Measurements from ENCODE around the gene PHACTR3.

Gene PHACTR3

GRCh38 chr20:59567585-59568508 lies 36.5 kb upstream of the PHACTR3 start:
- H3K14ac ChIP-seq (ENCODE audit: low read length in 2 of 2), result no peak overlapping the region
- H3K27ac ChIP-seq (ENCODE audit: low read length, poor library complexity, severe bottlenecking), result no peak overlapping the region
- no peak overlapping the region for H2BK120ac ChIP-seq (ENCODE audit: low read depth, low read length)
- no peak overlapping the region for H4K91ac ChIP-seq (ENCODE audit: low read length)
- H3K23ac ChIP-seq (ENCODE audit: low read length in 2 of 2), result no peak overlapping the region
- no peak overlapping the region for H3K18ac ChIP-seq (ENCODE audit: low read depth in 1 of 2, low read length in 2 of 2)
- no peak overlapping the region for H3K4ac ChIP-seq (ENCODE audit: low read depth in 1 of 2, low read length in 2 of 2)
- peaks cover 0 to 87% of the 10 kb centered on the region in 2 experiments for H3K27me3 ChIP-seq (ENCODE audit: control insufficient read depth in 1 of 2, insufficient read depth in 1 of 2, low read length in 2 of 2)
- WGBS, result 72% methylated on average over 19 of the region's 19 CpGs
- no peak overlapping the region for H2BK12ac ChIP-seq (ENCODE audit: low read length in 2 of 2)
- no peak overlapping the region for H3K4me3 ChIP-seq (ENCODE audit: insufficient read depth in 1 of 2, low read depth in 1 of 2, low read length in 2 of 2)
- H2AFZ ChIP-seq (ENCODE audit: low read depth, low read length), result no peak overlapping the region
- H2BK5ac ChIP-seq (ENCODE audit: low read depth, low read length, poor library complexity, severe bottlenecking), result no peak overlapping the region
- H3K9ac ChIP-seq (ENCODE audit: low read length), result no peak overlapping the region
- H3K36me3 ChIP-seq (ENCODE audit: control insufficient read depth in 1 of 2, insufficient read depth in 2 of 2, low read depth in 1 of 2, low read length in 2 of 2), result no peaks in the 10 kb centered on the region
- no peak overlapping the region for H2AK5ac ChIP-seq (ENCODE audit: low read length, severe bottlenecking)
- no peak overlapping the region for H4K8ac ChIP-seq (ENCODE audit: low read length)
- no peak overlapping the region for H2BK15ac ChIP-seq (ENCODE audit: low read depth, poor library complexity, severe bottlenecking)
- H3K4me2 ChIP-seq (ENCODE audit: low read length, poor library complexity, severe bottlenecking), result no peak overlapping the region
- no peaks in the 10 kb centered on the region for H3K79me1 ChIP-seq (replicated peaks; ENCODE audit: low read length, poor library complexity, severe bottlenecking)
- H3K4me1 ChIP-seq (ENCODE audit: control insufficient read depth, insufficient read depth, low read depth, low read length), result no peaks in the 10 kb centered on the region
- no peak for DNase-seq
- H3K9me3 ChIP-seq (ENCODE audit: control insufficient read depth, low read length), result no peaks in the 10 kb centered on the region

GRCh38 chr20:59568509-59569024 lies 35.8 kb upstream of the PHACTR3 start:
- DNase-seq, result no peak
- no peak overlapping the region for H3K4me3 ChIP-seq (ENCODE audit: insufficient read depth in 1 of 2, low read depth in 1 of 2, low read length in 2 of 2)
- H2BK5ac ChIP-seq (ENCODE audit: low read depth, low read length, poor library complexity, severe bottlenecking), result no peak overlapping the region
- no peak overlapping the region for H3K4ac ChIP-seq (ENCODE audit: low read depth in 1 of 2, low read length in 2 of 2)
- H2BK120ac ChIP-seq (ENCODE audit: low read depth, low read length), result no peak overlapping the region
- H3K79me1 ChIP-seq (replicated peaks; ENCODE audit: low read length, poor library complexity, severe bottlenecking), result no peaks in the 10 kb centered on the region
- H2BK12ac ChIP-seq (ENCODE audit: low read length in 2 of 2), result no peak overlapping the region
- H2BK15ac ChIP-seq (ENCODE audit: low read depth, poor library complexity, severe bottlenecking), result no peak overlapping the region
- no peak overlapping the region for H3K27ac ChIP-seq (ENCODE audit: low read length, poor library complexity, severe bottlenecking)
- no peaks in the 10 kb centered on the region for H3K4me1 ChIP-seq (ENCODE audit: control insufficient read depth, insufficient read depth, low read depth, low read length)
- H3K4me2 ChIP-seq (ENCODE audit: low read length, poor library complexity, severe bottlenecking), result no peak overlapping the region
- no peak overlapping the region for H4K91ac ChIP-seq (ENCODE audit: low read length)
- H3K18ac ChIP-seq (ENCODE audit: low read depth in 1 of 2, low read length in 2 of 2), result no peak overlapping the region
- no peak overlapping the region for H2AFZ ChIP-seq (ENCODE audit: low read depth, low read length)
- 75% methylated on average over 10 of the region's 10 CpGs for WGBS
- no peak overlapping the region for H3K23ac ChIP-seq (ENCODE audit: low read length in 2 of 2)
- no peak overlapping the region for H3K14ac ChIP-seq (ENCODE audit: low read length in 2 of 2)
- no peaks in the 10 kb centered on the region for H3K36me3 ChIP-seq (ENCODE audit: control insufficient read depth in 1 of 2, insufficient read depth in 2 of 2, low read depth in 1 of 2, low read length in 2 of 2)
- peaks cover 0 to 87% of the 10 kb centered on the region in 2 experiments for H3K27me3 ChIP-seq (ENCODE audit: control insufficient read depth in 1 of 2, insufficient read depth in 1 of 2, low read length in 2 of 2)
- H2AK5ac ChIP-seq (ENCODE audit: low read length, severe bottlenecking), result no peak overlapping the region
- no peaks in the 10 kb centered on the region for H3K9me3 ChIP-seq (ENCODE audit: control insufficient read depth, low read length)
- H3K9ac ChIP-seq (ENCODE audit: low read length), result no peak overlapping the region
- no peak overlapping the region for H4K8ac ChIP-seq (ENCODE audit: low read length)

DNA sequence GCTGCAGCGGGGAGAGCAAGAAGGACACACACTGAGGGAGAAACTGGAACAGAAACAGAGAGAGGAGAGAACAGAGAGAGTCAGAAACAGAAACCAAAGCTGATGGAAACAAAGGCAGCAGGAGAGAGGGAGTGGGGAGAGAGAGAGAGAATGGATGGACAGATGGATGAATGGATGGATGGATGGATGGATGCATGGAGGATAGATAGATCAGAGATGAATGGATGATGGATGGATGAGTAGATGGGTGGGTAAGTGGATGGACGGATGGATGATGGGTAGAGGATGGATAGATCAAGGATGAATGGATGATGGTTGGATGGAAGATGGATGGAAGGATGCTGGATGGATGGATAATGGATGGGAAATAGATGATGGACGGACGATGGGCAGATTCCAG lies 35.0 kb upstream of the PHACTR3 start:
- H2AFZ ChIP-seq (ENCODE audit: low read depth, low read length), result no peak overlapping the region
- H2BK120ac ChIP-seq (ENCODE audit: low read depth, low read length), result no peak overlapping the region
- peaks cover 0 to 87% of the 10 kb centered on the region in 2 experiments for H3K27me3 ChIP-seq (ENCODE audit: control insufficient read depth in 1 of 2, insufficient read depth in 1 of 2, low read length in 2 of 2)

GRCh38 chr20:59571151-59571550 lies 33.2 kb upstream of the PHACTR3 start:
- no peaks in the 10 kb centered on the region for H3K36me3 ChIP-seq (ENCODE audit: control insufficient read depth in 1 of 2, insufficient read depth in 2 of 2, low read depth in 1 of 2, low read length in 2 of 2)
- no peaks in the 10 kb centered on the region for H3K79me1 ChIP-seq (replicated peaks; ENCODE audit: low read length, poor library complexity, severe bottlenecking)
- DNase-seq, result no peak
- no peak overlapping the region for H3K9ac ChIP-seq (ENCODE audit: low read length)
- no peak overlapping the region for H4K91ac ChIP-seq (ENCODE audit: low read length)
- H4K8ac ChIP-seq (ENCODE audit: low read length), result no peak overlapping the region
- no peak overlapping the region for H3K4ac ChIP-seq (ENCODE audit: low read depth in 1 of 2, low read length in 2 of 2)
- no peak overlapping the region for H2AFZ ChIP-seq (ENCODE audit: low read depth, low read length)
- H3K14ac ChIP-seq (ENCODE audit: low read length in 2 of 2), result no peak overlapping the region
- 65% methylated on average over 7 of the region's 7 CpGs for WGBS
- H3K27ac ChIP-seq (ENCODE audit: low read length, poor library complexity, severe bottlenecking), result no peak overlapping the region
- no peak overlapping the region for H3K18ac ChIP-seq (ENCODE audit: low read depth in 1 of 2, low read length in 2 of 2)
- H2BK5ac ChIP-seq (ENCODE audit: low read depth, low read length, poor library complexity, severe bottlenecking), result no peak overlapping the region
- H3K23ac ChIP-seq (ENCODE audit: low read length in 2 of 2), result no peak overlapping the region
- no peak overlapping the region for H3K4me3 ChIP-seq (ENCODE audit: insufficient read depth in 1 of 2, low read depth in 1 of 2, low read length in 2 of 2)
- H2BK12ac ChIP-seq (ENCODE audit: low read length in 2 of 2), result no peak overlapping the region
- no peak overlapping the region for H3K4me2 ChIP-seq (ENCODE audit: low read length, poor library complexity, severe bottlenecking)
- no peak overlapping the region for H2AK5ac ChIP-seq (ENCODE audit: low read length, severe bottlenecking)
- H2BK15ac ChIP-seq (ENCODE audit: low read depth, poor library complexity, severe bottlenecking), result no peak overlapping the region
- no peaks in the 10 kb centered on the region for H3K9me3 ChIP-seq (ENCODE audit: control insufficient read depth, low read length)
- H3K4me1 ChIP-seq (ENCODE audit: control insufficient read depth, insufficient read depth, low read depth, low read length), result no peaks in the 10 kb centered on the region
- H2BK120ac ChIP-seq (ENCODE audit: low read depth, low read length), result no peak overlapping the region
- peaks cover 0 to 88% of the 10 kb centered on the region in 2 experiments for H3K27me3 ChIP-seq (ENCODE audit: control insufficient read depth in 1 of 2, insufficient read depth in 1 of 2, low read length in 2 of 2)

More for the DNA sequence above, 35.0 kb upstream of the PHACTR3 start:
- WGBS, result 56% methylated on average over 3 of the region's 4 CpGs
- Histone ChIP-seq H3K9me3 (ENCODE audit: control insufficient read depth, low read length) (no peaks in the 10 kb centered on the region), H3K14ac (ENCODE audit: low read length in 2 of 2) (no peak overlapping the region), H3K4me3 (ENCODE audit: insufficient read depth in 1 of 2, low read depth in 1 of 2, low read length in 2 of 2) (no peak overlapping the region), H2BK5ac (ENCODE audit: low read depth, low read length, poor library complexity, severe bottlenecking) (no peak overlapping the region), H3K4me2 (ENCODE audit: low read length, poor library complexity, severe bottlenecking) (no peak overlapping the region), H3K4me1 (ENCODE audit: control insufficient read depth, insufficient read depth, low read depth, low read length) (no peaks in the 10 kb centered on the region), H4K8ac (ENCODE audit: low read length) (no peak overlapping the region), H3K27ac (ENCODE audit: low read length, poor library complexity, severe bottlenecking) (no peak overlapping the region), H3K9ac (ENCODE audit: low read length) (no peak overlapping the region), H2BK12ac (ENCODE audit: low read length in 2 of 2) (no peak overlapping the region), H2BK15ac (ENCODE audit: low read depth, poor library complexity, severe bottlenecking) (no peak overlapping the region), H2AK5ac (ENCODE audit: low read length, severe bottlenecking) (no peak overlapping the region), H3K4ac (ENCODE audit: low read depth in 1 of 2, low read length in 2 of 2) (no peak overlapping the region), H3K18ac (ENCODE audit: low read depth in 1 of 2, low read length in 2 of 2) (no peak overlapping the region), H3K36me3 (ENCODE audit: control insufficient read depth in 1 of 2, insufficient read depth in 2 of 2, low read depth in 1 of 2, low read length in 2 of 2) (no peaks in the 10 kb centered on the region), H4K91ac (ENCODE audit: low read length) (no peak overlapping the region), H3K79me1 (replicated peaks; ENCODE audit: low read length, poor library complexity, severe bottlenecking) (no peaks in the 10 kb centered on the region), H3K23ac (ENCODE audit: low read length in 2 of 2) (no peak overlapping the region)
- DNase-seq, result no peak
